Measurements from ENCODE around the gene DPY19L2.
"Not testable (repeated sequence)": the region's sequence is repeated elsewhere in the genome, so short reads cannot be mapped to it uniquely, and the experiment has no call there.

Gene DPY19L2

DNA sequence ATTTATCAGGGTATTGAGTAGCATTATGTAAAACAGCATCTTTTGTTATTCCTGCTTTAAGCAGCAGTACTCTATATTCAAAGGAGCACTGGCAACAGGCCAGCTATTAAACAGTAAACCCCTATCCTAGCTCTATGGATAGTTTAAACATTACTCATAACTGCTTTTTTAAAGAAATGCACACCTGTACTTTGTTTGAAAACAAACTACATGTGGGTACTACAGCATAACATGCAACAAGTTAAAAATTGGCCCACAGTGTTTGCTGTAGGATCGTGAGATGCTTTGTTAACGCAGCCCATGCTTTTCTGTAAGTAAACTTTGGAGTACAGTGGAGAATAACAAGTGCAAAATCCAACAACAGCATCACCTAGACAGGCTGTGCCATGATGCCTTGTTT, 14.3 kb upstream of the DPY19L2 start:
- not testable (repeated sequence) for H3K4me3 ChIP-seq (ENCODE audit: control insufficient read depth, low read depth, low read length); DNase-seq (ENCODE audit: low read depth)

DNA sequence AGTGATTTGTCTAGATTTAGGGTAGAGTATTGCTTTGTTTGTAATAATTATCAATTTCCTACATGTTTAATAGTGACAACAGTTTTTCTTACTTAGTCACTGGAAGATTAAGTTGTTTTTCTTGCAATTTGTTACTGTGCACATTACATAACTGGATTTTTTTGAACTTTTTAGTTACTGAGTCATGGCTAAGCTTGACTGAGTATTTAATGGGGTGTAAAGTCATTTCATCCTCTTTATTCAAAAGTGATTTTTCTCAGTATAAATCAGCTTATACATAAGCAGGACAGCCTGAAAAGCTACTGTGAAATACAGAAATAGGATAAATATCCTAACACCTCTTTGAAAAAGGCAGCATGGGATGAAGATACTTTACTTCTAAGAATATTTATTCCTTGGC, 12.5 kb upstream of the DPY19L2 start:
- H3K4me3 ChIP-seq (ENCODE audit: control insufficient read depth, low read depth, low read length), result not testable (repeated sequence)
- DNase-seq (ENCODE audit: low read depth), result peak; percentile 12

DNA sequence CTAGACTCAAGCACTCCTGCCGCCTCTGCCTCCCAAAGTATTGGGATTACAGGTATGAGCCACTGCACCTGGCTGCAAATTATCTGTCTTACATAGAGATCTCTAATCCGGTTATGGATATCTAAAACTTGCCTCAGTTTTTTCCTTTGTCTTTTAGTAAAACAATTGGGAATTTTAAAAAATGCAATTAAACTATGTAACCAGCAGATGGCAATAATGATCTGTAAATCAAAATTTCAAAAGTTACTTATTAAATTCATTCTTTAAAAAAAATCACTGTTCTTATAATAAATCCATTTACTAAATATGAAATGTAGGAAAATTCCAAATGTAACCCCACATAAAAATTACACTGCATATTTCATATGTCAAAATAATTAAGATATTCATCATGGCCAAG, 4.3 kb upstream of the DPY19L2 start:
- not testable (repeated sequence) for DNase-seq (ENCODE audit: low read depth); H3K4me3 ChIP-seq (ENCODE audit: control insufficient read depth, low read depth, low read length)

DNA sequence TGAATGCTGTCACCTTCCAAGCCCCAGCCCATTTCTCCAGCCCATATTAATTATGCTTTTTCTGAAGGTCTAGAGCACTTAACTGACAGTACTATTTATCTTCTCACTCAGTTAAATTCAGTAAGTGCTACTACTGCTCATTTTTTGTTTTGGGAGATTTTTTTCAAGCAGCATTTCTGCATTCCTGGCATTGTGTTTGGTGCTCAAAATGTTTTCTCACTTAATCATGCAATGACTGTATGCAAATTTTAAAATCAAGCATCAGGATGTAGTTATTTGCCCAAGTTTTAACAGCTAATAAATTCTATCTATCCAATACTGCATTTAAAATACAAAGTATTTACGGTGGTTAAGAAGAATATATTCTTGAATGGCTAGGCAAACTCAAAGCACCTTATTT, 1.6 kb upstream of the DPY19L2 start:
- not testable (repeated sequence) for H3K4me3 ChIP-seq (ENCODE audit: control insufficient read depth, low read depth, low read length); DNase-seq (ENCODE audit: low read depth)

DNA sequence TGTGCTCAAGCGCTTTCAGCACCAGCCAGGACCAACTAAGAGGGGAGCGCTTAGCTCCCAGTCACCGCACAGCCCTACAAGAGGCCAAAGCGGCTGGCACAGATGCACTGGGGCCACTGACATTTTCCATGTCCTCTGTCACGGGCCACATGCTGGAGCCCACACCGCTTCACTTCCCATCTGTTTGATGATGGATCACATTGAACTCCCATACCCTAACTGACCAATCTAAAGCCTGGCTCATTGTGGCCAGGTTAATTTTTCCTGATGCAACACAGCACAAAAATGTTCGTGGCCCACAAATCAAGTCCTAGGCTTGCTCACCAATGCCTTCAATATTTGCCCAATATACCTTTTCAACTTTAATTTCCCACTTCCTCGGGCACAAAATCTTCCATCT, 1.1 kb upstream of the DPY19L2 start:
- not testable (repeated sequence) for DNase-seq (ENCODE audit: low read depth)

DNA sequence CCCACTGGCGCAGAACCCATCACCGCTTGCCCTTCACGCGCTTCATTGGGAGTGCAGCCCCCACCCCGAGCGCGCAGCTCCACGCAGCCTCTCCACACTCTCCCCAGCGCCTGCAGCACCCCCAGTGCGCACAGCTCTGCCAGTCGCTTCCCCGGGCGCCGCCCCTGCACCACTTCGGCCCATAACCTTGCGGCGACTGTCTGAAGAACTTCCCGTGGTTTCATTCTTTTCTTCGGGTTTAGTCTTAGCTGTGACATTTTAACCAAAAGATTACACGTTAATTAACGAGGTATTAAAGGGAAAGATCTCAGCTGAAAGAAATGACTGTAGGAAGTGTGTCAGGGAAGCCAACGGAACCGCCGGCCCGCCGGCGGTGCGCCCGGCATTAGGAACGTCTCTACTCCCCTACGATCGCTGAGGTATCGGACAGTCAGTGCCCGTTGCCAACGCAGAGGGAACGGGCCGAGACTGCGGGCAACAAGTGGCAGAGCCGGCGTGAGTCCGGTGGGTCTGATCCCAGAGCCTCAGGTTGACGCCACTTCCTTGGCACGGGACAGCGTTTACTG, 590 bp upstream of the DPY19L2 start:
- peak overlapping the region; percentile 55 for H3K4me3 ChIP-seq (ENCODE audit: control insufficient read depth, low read depth, low read length)
- DNase-seq (ENCODE audit: low read depth), result peak; percentile 5

More for the DNA sequence above, 1.1 kb upstream of the DPY19L2 start:
- H3K4me3 ChIP-seq (ENCODE audit: control insufficient read depth, low read depth, low read length), result not testable (repeated sequence)

DNA sequence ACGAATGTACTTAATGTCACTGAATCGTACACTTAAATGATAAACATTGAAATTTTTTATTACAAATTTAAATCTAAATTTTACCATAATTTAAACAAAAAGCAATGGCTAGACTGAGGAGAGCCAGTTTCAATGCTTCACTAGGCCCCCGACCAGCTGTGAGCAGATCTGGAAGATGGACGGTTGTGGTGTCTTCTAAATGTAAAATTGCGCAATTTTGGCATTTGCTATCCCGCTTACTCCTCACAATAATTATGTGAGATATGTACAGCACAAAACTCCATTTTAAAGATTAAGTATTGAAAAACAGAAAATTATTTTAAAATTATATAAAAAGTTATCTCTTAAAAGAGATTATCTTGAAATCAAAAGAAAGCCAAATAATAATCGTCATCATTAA, 5.3 kb downstream of the DPY19L2 start:
- DNase-seq (ENCODE audit: low read depth), result not testable (repeated sequence)

DNA sequence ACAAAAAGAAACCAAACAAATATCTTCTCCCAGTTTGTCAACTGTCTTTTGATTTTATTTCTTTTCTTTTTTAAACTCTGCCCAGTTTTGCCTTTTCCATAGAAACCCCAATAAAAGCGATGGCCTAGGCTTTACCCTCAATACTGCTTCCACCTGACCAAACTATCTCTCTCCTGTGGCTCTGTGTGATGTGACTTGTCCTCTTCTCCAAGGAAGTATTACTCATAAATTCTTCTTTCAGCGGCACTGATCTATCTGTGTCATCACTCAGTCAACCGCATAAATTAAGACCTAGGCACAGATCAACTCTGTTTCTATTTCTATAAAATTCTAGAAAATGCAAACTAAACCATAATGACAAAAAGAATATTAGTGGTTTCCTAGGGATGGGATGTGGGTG, 9.8 kb downstream of the DPY19L2 start:
- H3K4me3 ChIP-seq (ENCODE audit: control insufficient read depth, low read depth, low read length); DNase-seq (ENCODE audit: low read depth): not testable (repeated sequence)

More for the DNA sequence above, 5.3 kb downstream of the DPY19L2 start:
- not testable (repeated sequence) for H3K4me3 ChIP-seq (ENCODE audit: control insufficient read depth, low read depth, low read length)

DNA sequence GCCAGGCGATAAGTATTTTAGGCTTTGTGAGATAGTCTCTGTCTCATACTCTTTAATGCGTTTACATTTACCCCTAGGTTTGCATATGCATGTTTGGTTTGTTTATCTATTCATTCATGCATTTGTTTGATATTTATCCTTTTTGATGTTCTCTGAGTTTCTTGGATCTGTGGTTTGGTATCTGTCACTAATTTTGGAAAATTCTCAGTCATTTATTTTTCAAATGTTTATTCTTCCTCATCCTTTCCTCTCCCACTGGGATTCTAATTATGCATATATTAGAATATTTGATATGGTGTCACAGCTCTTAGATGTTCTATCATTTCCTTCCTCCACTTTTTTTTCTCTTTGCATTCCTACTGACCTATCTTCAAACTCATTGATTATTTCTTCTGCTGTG, 11.9 kb downstream of the DPY19L2 start:
- DNase-seq (ENCODE audit: low read depth); H3K4me3 ChIP-seq (ENCODE audit: control insufficient read depth, low read depth, low read length): not testable (repeated sequence)

DNA sequence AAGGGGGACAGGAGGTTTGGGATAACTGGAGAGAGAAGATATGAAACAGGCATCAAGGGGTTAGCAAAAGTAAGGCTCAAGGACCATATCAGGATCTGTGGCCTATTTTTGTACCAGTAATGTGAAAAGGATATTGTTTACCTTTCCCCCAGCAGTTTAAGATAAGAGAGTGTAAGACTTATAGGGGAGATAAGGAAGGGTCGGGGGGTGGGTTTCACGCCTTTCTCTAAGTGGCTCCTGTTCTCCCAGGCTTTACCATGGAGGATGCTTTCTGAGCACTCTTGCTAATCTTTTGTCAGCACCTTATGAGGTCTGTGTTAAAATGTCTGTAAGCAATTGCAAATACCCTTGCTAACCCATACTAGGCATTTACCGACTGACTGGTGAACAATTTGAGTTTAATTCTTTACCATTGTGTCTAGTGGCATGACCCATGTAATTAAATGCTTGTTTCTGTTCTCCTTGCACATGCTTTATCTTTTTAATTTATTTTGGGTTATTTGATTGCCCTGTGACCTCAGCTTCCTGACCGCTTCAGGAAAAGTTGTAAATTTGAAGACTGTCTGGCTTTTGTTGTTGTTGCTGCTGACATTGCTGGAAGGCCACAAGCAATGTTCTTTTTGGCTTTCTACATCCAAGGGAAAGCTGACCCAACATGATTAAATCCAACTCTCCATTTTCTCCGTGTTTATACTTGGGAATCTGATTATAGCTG, 12.6 kb downstream of the DPY19L2 start:
- not testable (repeated sequence) for DNase-seq (ENCODE audit: low read depth); H3K4me3 ChIP-seq (ENCODE audit: control insufficient read depth, low read depth, low read length)

DNA sequence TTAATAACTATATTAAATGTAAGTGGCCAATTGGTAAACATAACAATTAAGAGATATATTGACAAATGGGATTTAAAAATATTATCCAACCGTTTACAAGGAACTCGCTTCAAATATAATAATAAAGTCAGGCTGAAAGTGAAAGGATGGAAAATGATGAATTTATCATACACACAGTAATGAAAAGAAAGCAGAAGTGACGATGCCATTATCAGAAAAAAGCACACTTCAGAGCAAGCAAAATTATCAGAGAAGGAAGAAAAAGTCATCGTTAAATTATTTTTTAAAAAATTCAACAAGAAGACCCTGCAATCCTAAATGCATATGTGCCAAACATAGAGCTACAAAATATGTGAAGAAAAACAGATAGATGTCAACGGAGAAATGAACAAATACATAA, 13.8 kb downstream of the DPY19L2 start:
- not testable (repeated sequence) for DNase-seq (ENCODE audit: low read depth); H3K4me3 ChIP-seq (ENCODE audit: control insufficient read depth, low read depth, low read length)

DNA sequence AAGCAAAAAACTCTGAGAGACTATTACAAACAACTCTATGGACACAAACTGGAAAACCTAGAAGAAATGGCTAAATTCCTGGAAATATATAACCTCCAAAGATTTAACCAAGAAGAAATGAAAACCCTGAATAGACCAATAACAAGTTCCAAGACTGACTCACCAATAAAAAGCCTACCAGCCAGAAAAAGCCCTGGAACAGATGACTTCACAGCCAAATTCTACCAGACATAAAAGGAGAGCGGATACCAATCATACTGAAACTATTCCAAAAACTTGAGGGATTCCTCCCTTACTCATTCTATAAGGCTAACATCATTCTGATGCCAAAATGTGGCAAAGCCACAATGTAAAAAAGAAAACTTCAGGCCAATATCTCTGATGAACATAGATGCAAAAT, 18.8 kb downstream of the DPY19L2 start:
- peak; percentile 46 for DNase-seq (ENCODE audit: low read depth)
- not testable (repeated sequence) for H3K4me3 ChIP-seq (ENCODE audit: control insufficient read depth, low read depth, low read length)

DNA sequence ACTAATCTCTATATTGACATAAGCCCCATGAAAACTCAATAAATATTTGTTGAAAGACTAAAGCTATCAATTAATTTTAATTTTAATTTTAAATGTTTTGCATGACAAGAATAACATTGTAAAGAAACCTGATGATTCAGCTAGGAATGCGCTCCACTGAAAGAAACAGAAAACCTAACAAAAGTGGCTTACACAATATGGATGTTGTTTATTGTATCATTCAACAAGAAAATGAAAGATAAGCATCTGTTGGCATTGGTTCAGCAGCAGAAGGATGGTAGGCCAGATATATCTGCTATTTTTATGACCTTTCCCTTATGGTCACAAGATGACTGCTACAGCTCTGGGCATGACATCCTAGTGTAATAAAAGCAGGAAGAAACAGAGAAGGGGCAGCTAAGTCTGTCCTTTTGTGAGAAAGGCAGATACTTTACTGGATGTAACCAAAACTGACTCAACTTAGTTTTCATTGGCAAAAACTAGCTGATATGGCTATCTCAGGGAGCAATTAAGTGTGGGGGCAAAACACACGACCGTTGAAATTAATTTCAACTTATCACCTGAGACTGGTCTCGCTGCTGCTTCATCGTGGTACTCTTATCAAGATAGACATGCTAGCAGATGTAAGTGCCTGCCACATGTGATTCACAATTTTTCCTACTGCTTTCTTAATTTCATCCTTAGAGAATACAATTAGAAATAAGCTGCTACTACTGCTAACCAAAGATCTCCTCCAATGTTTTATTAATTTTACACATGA, 24.7 kb downstream of the DPY19L2 start:
- not testable (repeated sequence) for DNase-seq (ENCODE audit: low read depth); H3K4me3 ChIP-seq (ENCODE audit: control insufficient read depth, low read depth, low read length)

DNA sequence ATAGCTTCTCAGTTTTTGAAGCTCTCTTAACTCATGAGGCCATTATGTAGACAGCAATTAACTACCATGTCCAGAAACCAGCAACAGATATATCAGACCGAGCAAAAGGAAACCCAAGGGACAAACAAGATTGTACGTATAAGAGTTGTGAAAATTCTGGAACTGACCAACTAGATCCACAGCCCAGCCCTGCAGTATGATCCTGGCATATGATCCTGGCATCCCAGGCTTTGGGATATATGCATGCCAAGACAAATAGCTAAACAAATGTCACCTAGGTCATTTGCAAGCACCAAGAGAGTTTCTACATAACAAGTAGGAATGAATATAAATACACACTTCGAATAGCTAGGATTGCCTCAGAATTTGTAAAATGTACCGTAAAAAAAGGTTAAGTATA, 44.0 kb downstream of the DPY19L2 start:
- H3K4me3 ChIP-seq (ENCODE audit: control insufficient read depth, low read depth, low read length); DNase-seq (ENCODE audit: low read depth): not testable (repeated sequence)

DNA sequence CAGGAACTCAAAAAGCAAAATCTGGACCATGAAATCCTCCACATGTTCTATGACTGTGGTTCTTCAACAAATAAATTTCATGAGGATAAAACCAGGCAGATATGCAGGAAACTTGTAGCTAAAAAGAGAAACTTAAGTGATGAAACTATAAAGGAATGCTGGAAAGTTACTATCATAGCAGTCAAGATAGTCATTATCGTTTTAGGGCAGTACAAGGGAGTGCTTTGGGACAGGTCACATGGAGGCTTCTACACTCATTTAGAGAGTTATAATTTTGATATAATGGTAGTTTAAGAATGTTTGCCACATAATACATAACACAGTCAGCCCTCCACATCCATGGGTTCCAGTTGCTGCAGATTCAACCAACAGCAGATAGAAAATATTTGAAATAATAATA, 52.7 kb downstream of the DPY19L2 start:
- DNase-seq (ENCODE audit: low read depth); H3K4me3 ChIP-seq (ENCODE audit: control insufficient read depth, low read depth, low read length): not testable (repeated sequence)

DNA sequence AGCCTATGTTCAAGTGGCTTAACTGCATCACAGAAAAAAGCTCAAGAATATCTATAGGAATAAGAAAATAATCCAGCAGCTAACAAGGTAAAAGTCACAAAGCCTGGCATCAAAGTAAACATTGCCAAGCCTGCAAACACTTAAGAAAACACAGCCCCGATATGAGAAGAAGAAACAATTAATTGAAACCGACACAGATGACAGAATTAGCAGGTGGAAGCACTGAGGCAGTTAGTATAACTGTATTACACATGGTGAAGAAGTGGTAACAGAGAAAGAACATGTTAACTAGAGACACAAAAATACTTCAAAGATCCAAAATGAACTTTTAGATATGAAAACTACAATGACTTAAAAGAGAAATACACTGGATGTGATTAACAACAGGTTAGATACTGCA, 57.0 kb downstream of the DPY19L2 start:
- not testable (repeated sequence) for H3K4me3 ChIP-seq (ENCODE audit: control insufficient read depth, low read depth, low read length); DNase-seq (ENCODE audit: low read depth)

DNA sequence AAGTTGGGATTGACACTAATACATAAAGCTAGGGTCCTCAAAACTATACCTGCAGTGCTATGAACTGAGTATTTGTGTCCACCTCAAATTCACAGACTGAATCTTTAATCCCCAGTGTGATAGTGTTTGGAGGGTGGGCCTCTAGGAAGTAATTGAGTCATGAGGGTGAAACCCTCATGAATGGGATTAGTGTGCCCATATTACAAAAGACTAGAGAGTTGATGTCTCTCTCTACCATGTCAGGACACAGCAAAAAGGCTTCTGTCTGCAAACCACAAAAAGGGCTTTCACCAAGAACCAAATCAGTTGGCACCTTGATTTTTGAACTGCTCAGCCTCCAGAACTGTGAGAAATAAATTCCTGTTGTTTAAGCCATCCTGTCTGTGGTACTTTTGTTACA, 59.0 kb downstream of the DPY19L2 start:
- not testable (repeated sequence) for DNase-seq (ENCODE audit: low read depth)

DNA sequence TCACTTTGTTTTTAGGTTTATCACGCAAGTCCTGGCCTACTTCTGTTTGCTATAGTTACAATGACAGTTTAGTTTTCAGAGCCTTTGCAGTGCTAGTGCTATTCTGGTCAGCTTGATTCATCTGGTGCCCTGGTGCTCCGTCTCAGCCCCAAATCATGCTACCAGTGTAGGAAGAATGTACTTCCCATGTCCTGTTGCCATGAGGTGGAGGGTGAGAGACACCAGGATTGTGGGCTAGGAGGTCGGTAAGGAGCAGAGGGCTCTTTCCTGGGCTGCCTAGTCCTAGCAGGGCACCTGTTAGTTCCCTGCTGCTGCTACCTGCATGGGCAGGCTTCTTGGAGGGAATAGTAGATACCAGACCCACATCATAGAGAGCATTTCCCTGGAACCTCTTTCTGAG, 63.3 kb downstream of the DPY19L2 start:
- not testable (repeated sequence) for DNase-seq (ENCODE audit: low read depth)

More for the DNA sequence above, 59.0 kb downstream of the DPY19L2 start:
- H3K4me3 ChIP-seq (ENCODE audit: control insufficient read depth, low read depth, low read length), result not testable (repeated sequence)

DNA sequence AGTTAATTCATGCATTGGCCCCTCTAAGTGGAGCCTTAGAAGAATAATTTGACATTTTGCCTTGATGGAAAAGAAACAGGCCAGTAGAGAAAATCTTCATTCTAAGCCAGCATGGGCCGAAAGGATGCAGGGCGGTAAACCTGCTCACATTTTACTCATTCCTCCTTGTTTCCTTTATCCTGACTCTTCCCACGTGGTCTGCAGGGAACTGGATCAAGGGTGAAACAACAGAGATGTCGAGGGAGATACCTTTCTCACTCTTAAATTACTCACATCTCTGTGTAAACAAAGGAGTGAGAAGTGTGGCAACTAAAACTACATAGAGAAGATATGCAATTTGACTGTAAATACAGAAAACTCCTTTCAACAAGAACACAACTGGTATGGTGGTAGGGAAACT, 73.5 kb downstream of the DPY19L2 start:
- H3K4me3 ChIP-seq (ENCODE audit: control insufficient read depth, low read depth, low read length), result not testable (repeated sequence)
- peak; percentile 28 for DNase-seq (ENCODE audit: low read depth)

More for the DNA sequence above, 63.3 kb downstream of the DPY19L2 start:
- H3K4me3 ChIP-seq (ENCODE audit: control insufficient read depth, low read depth, low read length), result not testable (repeated sequence)
